GM13977 (cell line): Measurements from ENCODE around the gene TSACC.
A peak's percentile ranks its signal among the peaks of the same experiment; 100 is the strongest.
"Not testable (repeated sequence)": the region's sequence is repeated elsewhere in the genome, so short reads cannot be mapped to it uniquely, and the experiment has no call there.

Experiments
- DNase-seq: peaks from one replicate; pipeline ENCODE4 v3.0.0; 2012; ENCODE audit warnings: low spot score
- in situ Hi-C: fragments of 300-500 bp; cut with MboI; formaldehyde crosslinking; loops from one replicate; pipeline ENCODE4 v1.12.0; 2022; ENCODE audit warnings: low sequenced_read_pairs, low pct_unique_long_range_greater_than_20kb, mixed read lengths, inconsistent platforms; ENCODE audit not compliant: unreplicated experiment
- TF ChIP-seq, protein P1 (sequence below): IDR thresholded peaks from 2 replicates; pipeline ENCODE4 v1.5.1; 2012; ENCODE audit warnings: mild to moderate bottlenecking, control low read depth; ENCODE audit not compliant: insufficient read depth; ENCODE audit errors: extremely low read depth, missing control alignments

TSACC gene

GRCh38 chr1:156319664-156320063 is 18.7 kb upstream of the TSACC start:
- TF ChIP-seq, protein P1, sequence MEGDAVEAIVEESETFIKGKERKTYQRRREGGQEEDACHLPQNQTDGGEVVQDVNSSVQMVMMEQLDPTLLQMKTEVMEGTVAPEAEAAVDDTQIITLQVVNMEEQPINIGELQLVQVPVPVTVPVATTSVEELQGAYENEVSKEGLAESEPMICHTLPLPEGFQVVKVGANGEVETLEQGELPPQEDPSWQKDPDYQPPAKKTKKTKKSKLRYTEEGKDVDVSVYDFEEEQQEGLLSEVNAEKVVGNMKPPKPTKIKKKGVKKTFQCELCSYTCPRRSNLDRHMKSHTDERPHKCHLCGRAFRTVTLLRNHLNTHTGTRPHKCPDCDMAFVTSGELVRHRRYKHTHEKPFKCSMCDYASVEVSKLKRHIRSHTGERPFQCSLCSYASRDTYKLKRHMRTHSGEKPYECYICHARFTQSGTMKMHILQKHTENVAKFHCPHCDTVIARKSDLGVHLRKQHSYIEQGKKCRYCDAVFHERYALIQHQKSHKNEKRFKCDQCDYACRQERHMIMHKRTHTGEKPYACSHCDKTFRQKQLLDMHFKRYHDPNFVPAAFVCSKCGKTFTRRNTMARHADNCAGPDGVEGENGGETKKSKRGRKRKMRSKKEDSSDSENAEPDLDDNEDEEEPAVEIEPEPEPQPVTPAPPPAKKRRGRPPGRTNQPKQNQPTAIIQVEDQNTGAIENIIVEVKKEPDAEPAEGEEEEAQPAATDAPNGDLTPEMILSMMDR, result peak; percentile 46
- in situ Hi-C loops, result loop anchor here (10.0 kb wide), 1 partner anchor 225 kb away; no protein-coding TSS in a partner anchor
- DNase-seq, result no peak

GRCh38 chr1:156320560-156320959 is 17.8 kb upstream of the TSACC start:
- no peak for DNase-seq
- in situ Hi-C loops, result no loop called here
- TF ChIP-seq, protein P1, result no peak

DNA sequence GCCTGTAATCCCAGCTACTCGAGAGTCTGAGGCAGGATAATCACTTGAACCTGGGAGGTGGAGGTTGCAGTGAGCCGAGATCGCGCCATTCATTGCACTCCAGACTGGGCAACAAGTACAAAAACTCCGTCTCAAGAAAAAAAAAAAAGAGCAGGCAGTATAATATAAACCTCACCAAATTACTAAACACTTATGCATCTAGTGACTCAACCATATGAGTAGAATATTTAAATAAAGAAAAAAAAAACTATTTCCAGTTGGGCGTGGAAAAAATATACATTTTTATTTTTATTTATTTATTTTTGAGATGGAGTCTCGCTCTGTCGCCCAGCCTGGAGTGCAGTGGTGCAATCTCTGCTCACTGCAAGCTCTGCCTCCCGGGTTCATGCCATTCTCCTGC is 15.1 kb upstream of the TSACC start:
- in situ Hi-C loops, DNase-seq: not testable (repeated sequence)

- TF ChIP-seq, protein P1, result peak; percentile 28
- DNase-seq, result no peak
- in situ Hi-C loops, result no loop called here
These were observed 2.1 kb upstream of the TSACC start for GRCh38 chr1:156336242-156336641.

GRCh38 chr1:156337052-156337887 is 1.1 kb upstream of the TSACC start:
- no peak for DNase-seq
- in situ Hi-C loops, result no loop called here
- TF ChIP-seq, protein P1, result no peak

DNA sequence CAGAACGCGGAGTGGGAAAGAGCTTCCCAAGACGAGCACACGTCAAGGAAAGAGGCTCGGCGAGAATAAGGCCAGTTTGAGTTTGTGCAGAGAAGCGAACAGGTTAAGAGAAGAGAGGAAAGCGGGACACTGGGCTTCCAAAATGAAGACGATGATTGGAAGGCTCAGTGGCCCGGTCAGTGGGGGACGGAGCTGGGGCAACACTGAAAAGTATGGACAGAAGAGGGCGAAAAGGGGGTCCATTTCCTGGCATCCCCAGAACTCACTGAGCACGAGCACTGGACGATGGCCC is 492 bp upstream of the TSACC start:
- TF ChIP-seq, protein P1, result no peak
- no peak for DNase-seq
- in situ Hi-C loops, result no loop called here

- no peak for DNase-seq
- in situ Hi-C loops, result no loop called here
- TF ChIP-seq, protein P1, result no peak
These were observed 4.0 kb downstream of the TSACC start for GRCh38 chr1:156342166-156342955.
